Glutamatergic neuron (in vitro differentiated cells): ENCODE data around the gene B4GALT1. TPM values are rescaled to one million over a fixed set of nuclear protein-coding genes. Genes with fewer than 3 reads are reported as not detected.

Source experiments
- DNase-seq: peaks from one replicate; pipeline ENCODE4 v3.0.0; 2022
- H3K27ac Mint-ChIP-seq: one replicate; pipeline ENCODE4 v1.8.0; 2020; ENCODE audit warnings: mild to moderate bottlenecking, mixed read lengths, inconsistent platforms; ENCODE audit not compliant: unreplicated experiment
- H3K27me3 Mint-ChIP-seq: one replicate; pipeline ENCODE4 v1.8.0; 2020; ENCODE audit warnings: mild to moderate bottlenecking, moderate library complexity, mixed read lengths, inconsistent platforms; ENCODE audit not compliant: unreplicated experiment
- H3K36me3 Mint-ChIP-seq: one replicate; pipeline ENCODE4 v1.8.0; 2020; ENCODE audit warnings: mild to moderate bottlenecking, mixed read lengths, inconsistent platforms; ENCODE audit not compliant: unreplicated experiment
- H3K4me1 Mint-ChIP-seq: one replicate; pipeline ENCODE4 v1.8.0; 2020; ENCODE audit warnings: mild to moderate bottlenecking, low read depth, mixed read lengths, inconsistent platforms; ENCODE audit not compliant: unreplicated experiment
- H3K4me3 Mint-ChIP-seq: one replicate; pipeline ENCODE4 v1.8.0; 2020; ENCODE audit warnings: mild to moderate bottlenecking, mixed read lengths, inconsistent platforms; ENCODE audit not compliant: unreplicated experiment
- H3K9me3 Mint-ChIP-seq: one replicate; pipeline ENCODE4 v1.8.0; 2020; ENCODE audit warnings: mild to moderate bottlenecking, moderate library complexity, mixed read lengths, inconsistent platforms; ENCODE audit not compliant: unreplicated experiment
- CTCF ChIP-seq: fragments of 200-600 bp; sonication (generic); IDR thresholded peaks from one replicate; pipeline ENCODE4 v1.5.0; 2021; ENCODE audit not compliant: partially characterized antibody, unreplicated experiment
- long read RNA-seq: library from polyadenylated mRNA; unstranded; transcript quantifications from one replicate; pipeline ENCODE4 v2.0.0, GENCODE V29; 2020; ENCODE audit not compliant: unreplicated experiment
- total RNA-seq: library from RNA; stranded (reverse); fragmentation: NEBNext Ultra II Directional; extraction: Animal tissue kit (Norgen Biotek cat#: 25700); gene quantifications from one replicate; pipeline ENCODE4 v1.2.1, GENCODE V29; 2021; ENCODE audit not compliant: unreplicated experiment

B4GALT1 gene
- total RNA-seq = 5.4 TPM
- long read RNA-seq = 0 reads

- TF ChIP-seq CTCF = no peak
- DNase-seq = peak; percentile 97
- H3K27ac Mint-ChIP-seq = no peak within 1 kb of the TSS
- H3K4me1 Mint-ChIP-seq = peaks cover 27% of the 10 kb centered on the region
- no peaks in the 10 kb centered on the region for H3K36me3 Mint-ChIP-seq
- peaks cover 4% of the 10 kb centered on the region for H3K9me3 Mint-ChIP-seq
- peaks cover 7% of the 10 kb centered on the region for H3K27me3 Mint-ChIP-seq
- peak within 1 kb of the TSS; percentile 86 for H3K4me3 Mint-ChIP-seq
Observed at GRCh38 chr9:33167084-33167971, at the start of gene B4GALT1. Gene B4GALT1 (minus strand): TSS chr9:33167336. CDS start chr9:33167169, 167 bp downstream.

- Mint-ChIP-seq H3K36me3 (no peaks in the 10 kb centered on the region), H3K27ac (no peak overlapping the region), H3K4me3 (no peak overlapping the region), H3K27me3 (no peaks in the 10 kb centered on the region), H3K4me1 (no peaks in the 10 kb centered on the region), H3K9me3 (no peaks in the 10 kb centered on the region)
- no peak for DNase-seq
- no peak for TF ChIP-seq CTCF
Observed at GRCh38 chr9:33211695-33212393, 44.7 kb upstream of the B4GALT1 start.

GRCh38 chr9:33210006-33210715, 43.0 kb upstream of the B4GALT1 start:
- Mint-ChIP-seq H3K36me3 (no peaks in the 10 kb centered on the region), H3K9me3 (no peaks in the 10 kb centered on the region), H3K27me3 (peaks cover 2% of the 10 kb centered on the region), H3K4me3 (no peak overlapping the region), H3K4me1 (no peaks in the 10 kb centered on the region), H3K27ac (no peak overlapping the region)
- DNase-seq = no peak
- no peak for TF ChIP-seq CTCF

GRCh38 chr9:33209394-33209793, 42.3 kb upstream of the B4GALT1 start:
- Mint-ChIP-seq H3K27ac (no peak overlapping the region), H3K27me3 (peaks cover 2% of the 10 kb centered on the region), H3K9me3 (no peaks in the 10 kb centered on the region), H3K36me3 (no peaks in the 10 kb centered on the region), H3K4me3 (no peak overlapping the region), H3K4me1 (no peaks in the 10 kb centered on the region)
- no peak for TF ChIP-seq CTCF
- no peak for DNase-seq
